Measurements from ENCODE around the gene PROC.

- TF ChIP-seq PAX5 (IDR thresholded peaks at IDR 0.05; ENCODE audit: insufficient read depth, low read length, severe bottlenecking) (no peak), TAF1 (IDR thresholded peaks at IDR 0.05; ENCODE audit: low read depth, low read length) (no peak), POLR2A (IDR thresholded peaks at IDR 0.05; ENCODE audit: low read depth, low read length) (no peak)
Measured at GRCh38 chr2:127397568-127398238, 20.5 kb upstream of the PROC start.
